Esophagus muscularis mucosa (tissue), 4 donors: ENCODE results near the gene TDRD12. TPM values are rescaled to one million over a fixed set of nuclear protein-coding genes. Genes with fewer than 3 reads are reported as not detected.

ENCODE experiments used
- DNase-seq: peaks from one replicate; pipeline ENCODE4 v3.0.0-alpha.2; 2017; ENCODE audit errors: extremely low spot score
- H3K27ac ChIP-seq, 4 donors: fragments of 200-600 bp; sonication (generic); replicated peaks in 1 of 4; 1 replicate in 3 of 4; 2 replicates in 1 of 4; pipeline ENCODE4 v1.5.1; 2016 to 2019; ENCODE audit warnings: mild to moderate bottlenecking in 1 of 4
- H3K27me3 ChIP-seq, 4 donors: fragments of 200-600 bp; sonication (generic); one replicate each; pipeline versions ENCODE4 v1.5.1 to v1.6.0; 2016 to 2019
- H3K36me3 ChIP-seq, 4 donors: fragments of 200-600 bp; sonication (generic); one replicate each; pipeline ENCODE4 v1.5.1; 2016 to 2019
- H3K4me1 ChIP-seq, 4 donors: fragments of 200-600 bp; sonication (generic); one replicate each; pipeline ENCODE4 v1.5.1; 2016 to 2019
- H3K4me3 ChIP-seq, 4 donors: fragments of 200-600 bp; sonication (generic); 1 replicate in 2 of 4; 2 replicates in 2 of 4; pipeline ENCODE4 v1.5.1; 2016 to 2019; ENCODE audit warnings: mild to moderate bottlenecking in 4 of 4, moderate library complexity in 1 of 4
- H3K9me3 ChIP-seq, 4 donors: fragments of 200-600 bp; sonication (generic); 1 replicate in 3 of 4; 2 replicates in 1 of 4; pipeline ENCODE4 v1.5.1; 2016 to 2019
- EP300 ChIP-seq: sonication (generic); formaldehyde crosslinking; IDR thresholded peaks from one replicate; pipeline ENCODE4 v1.6.1; 2017; ENCODE audit warnings: antibody characterized with exemption
- POLR2A ChIP-seq: fragments of 450-650 bp; IDR thresholded peaks from one replicate; pipeline ENCODE4 v1.6.1; 2017; ENCODE audit warnings: antibody characterized with exemption, moderate library complexity, mild to moderate bottlenecking, low read depth
- POLR2AphosphoS5 ChIP-seq, 2 donors: sonication (generic); formaldehyde crosslinking; IDR thresholded peaks; one replicate each; pipeline ENCODE4 v1.6.1; 2017; ENCODE audit warnings: antibody characterized with exemption in 2 of 2
- WGBS: methylation state at CpG from one replicate; pipeline ENCODE4 v1.1.5; 2018; 5-methylcytosine and 5-hydroxymethylcytosine counted together
- intact Hi-C: fragments of 100-400 bp; cut with DNase I; formaldehyde crosslinking; loops from one replicate; pipeline ENCODE4 v1.15.1; 2023
- total RNA-seq, 4 donors: library from RNA; depleted of rRNA; stranded (reverse); fragments of >200 nt; gene quantifications; one replicate each; pipeline versions ENCODE4 v1.1.0 to v1.2.1, GENCODE V29; 2016
- TF ChIP-seq, protein P1 (sequence below), 3 experiments: fragments of 200-600 bp in 2 of 3; fragments of 450-650 bp in 1 of 3; sonication (generic) in 2 of 3; IDR thresholded peaks; one replicate each; pipeline ENCODE4 v1.5.1; 2017 to 2019; ENCODE audit warnings: antibody characterized with exemption in 3 of 3, mild to moderate bottlenecking in 2 of 3, moderate library complexity in 1 of 3

TDRD12 gene
- total RNA-seq, 4 donors from 2014 or later, result 0.83 to 1.6 (median 1.3) TPM; not detected in 1

GRCh38 chr19:32717496-32717895 lies 2.1 kb upstream of the TDRD12 start:
- Histone ChIP-seq H3K9me3 (no peaks in the 10 kb centered on the region), H3K36me3 (peaks cover 14 to 36% (median 23%) of the 10 kb centered on the region in 4 donors), H3K27ac (no peak overlapping the region), H3K27me3 (no peaks in the 10 kb centered on the region), H3K4me1 (peaks cover 0 to 5% (median 2%) of the 10 kb centered on the region in 4 donors), H3K4me3 (no peak overlapping the region)
- DNase-seq, result no peak
- WGBS, result 49% methylated on average over 5 of the region's 5 CpGs
- TF ChIP-seq POLR2AphosphoS5 (IDR thresholded peaks at IDR 0.05), result no peak
- TF ChIP-seq, protein P1, sequence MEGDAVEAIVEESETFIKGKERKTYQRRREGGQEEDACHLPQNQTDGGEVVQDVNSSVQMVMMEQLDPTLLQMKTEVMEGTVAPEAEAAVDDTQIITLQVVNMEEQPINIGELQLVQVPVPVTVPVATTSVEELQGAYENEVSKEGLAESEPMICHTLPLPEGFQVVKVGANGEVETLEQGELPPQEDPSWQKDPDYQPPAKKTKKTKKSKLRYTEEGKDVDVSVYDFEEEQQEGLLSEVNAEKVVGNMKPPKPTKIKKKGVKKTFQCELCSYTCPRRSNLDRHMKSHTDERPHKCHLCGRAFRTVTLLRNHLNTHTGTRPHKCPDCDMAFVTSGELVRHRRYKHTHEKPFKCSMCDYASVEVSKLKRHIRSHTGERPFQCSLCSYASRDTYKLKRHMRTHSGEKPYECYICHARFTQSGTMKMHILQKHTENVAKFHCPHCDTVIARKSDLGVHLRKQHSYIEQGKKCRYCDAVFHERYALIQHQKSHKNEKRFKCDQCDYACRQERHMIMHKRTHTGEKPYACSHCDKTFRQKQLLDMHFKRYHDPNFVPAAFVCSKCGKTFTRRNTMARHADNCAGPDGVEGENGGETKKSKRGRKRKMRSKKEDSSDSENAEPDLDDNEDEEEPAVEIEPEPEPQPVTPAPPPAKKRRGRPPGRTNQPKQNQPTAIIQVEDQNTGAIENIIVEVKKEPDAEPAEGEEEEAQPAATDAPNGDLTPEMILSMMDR (IDR thresholded peaks at IDR 0.05), result no peak
- TF ChIP-seq POLR2A, result no peak
- TF ChIP-seq EP300, result no peak
- intact Hi-C loops, result no loop called here

- DNase-seq, result no peak
- Histone ChIP-seq H3K4me1 (peaks cover 0 to 5% (median 2%) of the 10 kb centered on the region in 4 donors), H3K27me3 (no peaks in the 10 kb centered on the region), H3K4me3 (no peak overlapping the region), H3K36me3 (peaks cover 7 to 28% (median 15%) of the 10 kb centered on the region in 4 donors), H3K9me3 (no peaks in the 10 kb centered on the region), H3K27ac (no peak overlapping the region)
- intact Hi-C loops, result no loop called here
- WGBS, result 94% methylated on average over 7 of the region's 7 CpGs
- TF ChIP-seq EP300 (no peak), POLR2AphosphoS5 (IDR thresholded peaks at IDR 0.05) (no peak), POLR2A (no peak)
- TF ChIP-seq, protein P1 (IDR thresholded peaks at IDR 0.05), result no peak
Measured at GRCh38 chr19:32718286-32718685, 1.3 kb upstream of the TDRD12 start.

- Histone ChIP-seq H3K27ac (no peak overlapping the region), H3K27me3 (no peaks in the 10 kb centered on the region), H3K4me1 (peaks cover 0 to 5% (median 2%) of the 10 kb centered on the region in 4 donors), H3K36me3 (peaks cover 0 to 8% (median 4%) of the 10 kb centered on the region in 4 donors), H3K4me3 (no peak overlapping the region), H3K9me3 (no peaks in the 10 kb centered on the region)
- intact Hi-C loops, result no loop called here
- DNase-seq, result no peak
- TF ChIP-seq, protein P1 (IDR thresholded peaks at IDR 0.05), result no peak
- TF ChIP-seq EP300 (no peak), POLR2A (no peak), POLR2AphosphoS5 (IDR thresholded peaks at IDR 0.05) (no peak)
- WGBS, result 88% methylated on average over 13 of the region's 22 CpGs
Measured at GRCh38 chr19:32720216-32720935, 809 bp downstream of the TDRD12 start.

- 95% methylated on average over 20 of the region's 22 CpGs for WGBS
- Histone ChIP-seq H3K9me3 (no peaks in the 10 kb centered on the region), H3K4me3 (no peak overlapping the region), H3K36me3 (peaks cover 0 to 6% (median 2%) of the 10 kb centered on the region in 4 donors), H3K4me1 (peaks cover 0 to 5% (median 2%) of the 10 kb centered on the region in 4 donors), H3K27me3 (no peaks in the 10 kb centered on the region), H3K27ac (no peak overlapping the region)
- no peak for DNase-seq
- intact Hi-C loops, result no loop called here
- TF ChIP-seq EP300, result no peak
- TF ChIP-seq POLR2A, result no peak
- TF ChIP-seq POLR2AphosphoS5 (IDR thresholded peaks at IDR 0.05), result no peak
Measured at GRCh38 chr19:32720936-32721250, 1.3 kb downstream of the TDRD12 start.

DNA sequence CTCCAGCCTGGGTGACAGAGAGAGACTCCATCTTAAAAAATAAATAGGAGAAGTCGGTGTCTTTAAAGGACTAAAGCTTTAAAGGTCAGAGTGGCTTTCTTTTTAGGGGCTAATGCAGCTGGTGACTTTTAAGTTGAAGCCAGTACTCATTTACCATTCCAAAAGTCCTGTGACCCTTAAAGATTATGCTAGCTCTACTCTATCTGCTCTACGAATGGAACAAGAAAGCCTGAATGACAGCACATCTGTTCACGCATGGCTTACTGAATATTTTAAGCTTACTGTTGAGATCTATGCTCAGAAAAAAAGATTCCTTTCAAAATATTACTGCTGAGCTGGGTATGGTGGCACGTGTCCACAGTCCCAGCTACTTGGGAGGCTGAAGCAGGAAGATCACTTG lies 16.4 kb downstream of the TDRD12 start:
- TF ChIP-seq, protein P1 (IDR thresholded peaks at IDR 0.05), result no peak
- TF ChIP-seq POLR2A, result no peak
- no peak for TF ChIP-seq POLR2AphosphoS5 (IDR thresholded peaks at IDR 0.05)
- no peak for TF ChIP-seq EP300
- no peaks in the 10 kb centered on the region for H3K9me3 ChIP-seq
- H3K36me3 ChIP-seq, result no peaks in the 10 kb centered on the region
- H3K27ac ChIP-seq, result no peak overlapping the region
- no peak for DNase-seq
- no peaks in the 10 kb centered on the region for H3K4me1 ChIP-seq
- no peak overlapping the region for H3K4me3 ChIP-seq
- intact Hi-C loops, result no loop called here
- 81% methylated on average over 4 of the region's 4 CpGs for WGBS
- no peaks in the 10 kb centered on the region for H3K27me3 ChIP-seq
